Epithelial cell of proximal tubule (primary cell): Measurements from ENCODE around the gene CILP2. TPM values are rescaled to one million over a fixed set of nuclear protein-coding genes. Genes with fewer than 3 reads are reported as not detected.

ENCODE experiments used
- DNase-seq: peaks from one replicate; pipeline ENCODE4 v3.0.0-alpha.2; 2011; ENCODE audit warnings: low read depth
- H3K4me3 ChIP-seq: 2 replicates; pipeline ENCODE4 v1.5.1; 2011; ENCODE audit warnings: low read depth, mild to moderate bottlenecking, low read length
- total RNA-seq: library from RNA; depleted of rRNA; stranded (reverse); fragments of >200 nt; gene quantifications from 2 replicates; pipeline ENCODE4 v1.2.3, GENCODE V29; 2015
- TF ChIP-seq, protein P1 (sequence below): conservative IDR thresholded peaks from 2 replicates; pipeline ENCODE4 v1.5.1; 2012; ENCODE audit warnings: low read depth, mild to moderate bottlenecking, low read length

The CILP2 gene
- total RNA-seq, 1 donor from 2014 or later = 0.06 TPM

DNA sequence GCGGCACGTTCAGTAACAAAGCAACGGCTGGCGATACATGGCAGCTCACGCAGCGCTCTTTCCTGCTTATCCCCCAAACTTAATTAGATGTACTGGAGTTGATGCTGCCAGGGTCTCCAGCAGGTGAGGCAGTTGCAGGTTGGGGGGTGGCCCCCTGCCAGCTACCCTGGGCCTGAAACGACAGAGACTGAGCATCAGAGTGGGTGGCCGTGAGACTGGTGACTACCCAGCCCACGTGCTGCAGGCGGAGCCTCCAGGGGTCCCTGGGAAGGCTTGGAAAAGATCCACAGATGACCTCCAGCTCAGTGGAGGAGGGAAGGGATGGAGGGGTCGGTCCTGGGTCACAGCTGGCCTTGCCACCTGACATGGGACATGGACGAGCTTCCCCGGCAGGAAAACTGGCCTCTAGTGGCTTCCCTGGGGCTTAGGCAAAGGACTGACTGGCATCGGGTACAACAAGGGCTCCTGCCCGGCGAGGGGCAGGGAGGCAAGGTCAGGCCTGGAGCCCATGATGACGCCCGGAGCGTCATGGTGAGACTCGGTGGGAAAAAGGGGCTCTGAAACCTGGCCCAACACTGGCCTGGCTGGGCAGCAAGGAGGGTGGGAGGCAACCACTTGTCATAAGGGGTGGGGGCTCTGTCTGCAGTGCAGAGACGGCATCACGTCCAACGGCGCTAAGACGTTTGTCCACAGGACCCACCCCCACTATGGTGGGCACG, 24.0 kb downstream of the CILP2 start:
- DNase-seq = no peak
- TF ChIP-seq, protein P1, sequence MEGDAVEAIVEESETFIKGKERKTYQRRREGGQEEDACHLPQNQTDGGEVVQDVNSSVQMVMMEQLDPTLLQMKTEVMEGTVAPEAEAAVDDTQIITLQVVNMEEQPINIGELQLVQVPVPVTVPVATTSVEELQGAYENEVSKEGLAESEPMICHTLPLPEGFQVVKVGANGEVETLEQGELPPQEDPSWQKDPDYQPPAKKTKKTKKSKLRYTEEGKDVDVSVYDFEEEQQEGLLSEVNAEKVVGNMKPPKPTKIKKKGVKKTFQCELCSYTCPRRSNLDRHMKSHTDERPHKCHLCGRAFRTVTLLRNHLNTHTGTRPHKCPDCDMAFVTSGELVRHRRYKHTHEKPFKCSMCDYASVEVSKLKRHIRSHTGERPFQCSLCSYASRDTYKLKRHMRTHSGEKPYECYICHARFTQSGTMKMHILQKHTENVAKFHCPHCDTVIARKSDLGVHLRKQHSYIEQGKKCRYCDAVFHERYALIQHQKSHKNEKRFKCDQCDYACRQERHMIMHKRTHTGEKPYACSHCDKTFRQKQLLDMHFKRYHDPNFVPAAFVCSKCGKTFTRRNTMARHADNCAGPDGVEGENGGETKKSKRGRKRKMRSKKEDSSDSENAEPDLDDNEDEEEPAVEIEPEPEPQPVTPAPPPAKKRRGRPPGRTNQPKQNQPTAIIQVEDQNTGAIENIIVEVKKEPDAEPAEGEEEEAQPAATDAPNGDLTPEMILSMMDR = no peak

DNA sequence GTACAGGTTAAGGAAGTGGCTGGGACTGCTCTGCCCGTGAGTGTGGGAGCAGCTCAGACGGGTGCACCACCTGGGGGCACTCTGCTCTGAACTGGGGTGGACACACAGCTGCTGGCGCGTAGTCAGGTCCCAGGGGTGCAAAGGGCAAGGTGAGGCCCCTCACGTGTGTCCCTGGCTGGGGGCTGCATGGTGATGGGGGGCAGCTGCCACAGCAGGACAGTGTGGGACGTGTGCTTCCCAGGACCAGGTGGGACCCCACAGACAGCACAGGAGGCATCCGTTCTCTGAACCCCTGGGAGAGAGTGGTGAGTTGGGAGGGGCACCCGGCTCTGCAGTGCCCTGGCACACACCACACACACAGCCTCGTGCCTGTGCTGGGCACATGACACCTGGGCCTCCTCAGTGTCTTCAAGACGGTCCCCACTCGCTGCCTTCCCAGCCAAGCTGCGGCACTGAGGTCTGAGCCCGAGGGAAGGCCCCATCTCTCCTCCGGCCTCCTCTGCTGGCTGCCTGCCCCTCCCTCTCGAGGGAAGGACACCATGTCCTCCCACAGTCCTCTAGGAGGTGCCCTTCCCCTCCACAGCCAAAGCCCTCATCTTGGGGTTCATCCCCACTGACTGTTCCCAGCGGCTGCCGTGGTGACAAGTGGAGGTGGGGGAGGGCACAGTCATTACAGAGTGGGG, 24.7 kb downstream of the CILP2 start:
- TF ChIP-seq, protein P1 = no peak
- DNase-seq = no peak
- H3K4me3 ChIP-seq = no peak overlapping the region

More for the DNA sequence above, 24.0 kb downstream of the CILP2 start:
- H3K4me3 ChIP-seq = no peak overlapping the region

DNA sequence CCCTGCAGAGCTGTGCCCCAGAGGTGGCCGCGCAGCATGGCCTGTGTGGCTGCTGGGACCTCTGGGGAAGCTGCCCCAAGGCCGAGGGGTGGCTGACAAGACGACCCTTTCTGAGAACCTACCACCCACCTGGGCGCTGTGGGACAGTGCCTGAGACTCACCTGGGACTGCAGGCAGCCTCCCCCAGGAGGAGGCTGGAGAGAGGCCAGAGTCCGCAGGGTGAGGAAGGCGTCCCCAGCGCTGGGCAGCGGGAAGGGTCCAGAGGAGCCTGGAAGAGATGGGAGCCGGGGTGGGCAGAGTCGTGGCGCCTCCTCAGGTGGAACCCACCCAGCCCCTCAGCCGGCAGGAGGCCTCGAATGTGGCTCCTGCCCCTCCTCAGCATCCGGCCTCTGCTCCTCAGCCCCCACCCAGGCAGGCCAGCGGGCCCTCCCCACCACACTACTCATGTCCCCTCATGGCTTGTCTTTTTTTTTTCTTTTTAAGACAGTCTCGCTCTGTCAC, 25.3 kb downstream of the CILP2 start:
- no peak for DNase-seq
- no peak overlapping the region for H3K4me3 ChIP-seq
- TF ChIP-seq, protein P1 = no peak

DNA sequence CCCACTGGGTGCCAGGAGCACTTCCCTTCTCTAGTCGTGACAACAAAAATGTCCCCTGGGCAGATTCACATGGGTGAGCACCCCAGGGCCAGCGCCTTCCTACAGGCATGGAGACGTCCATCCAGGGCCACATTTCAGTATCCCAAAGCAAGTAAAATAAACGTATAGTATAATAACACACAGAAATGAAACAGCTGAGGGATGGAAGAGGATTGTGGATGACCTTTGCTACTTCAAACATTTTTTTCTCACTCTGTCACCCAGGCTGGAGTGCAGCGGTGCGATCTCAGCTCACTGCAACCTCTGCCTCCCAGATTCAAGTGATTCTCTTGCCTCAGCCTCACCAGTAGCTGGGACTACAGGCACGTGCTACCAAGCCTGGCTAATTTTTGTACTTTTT, 28.2 kb downstream of the CILP2 start:
- no peak for DNase-seq
- no peak overlapping the region for H3K4me3 ChIP-seq
- TF ChIP-seq, protein P1 = no peak

DNA sequence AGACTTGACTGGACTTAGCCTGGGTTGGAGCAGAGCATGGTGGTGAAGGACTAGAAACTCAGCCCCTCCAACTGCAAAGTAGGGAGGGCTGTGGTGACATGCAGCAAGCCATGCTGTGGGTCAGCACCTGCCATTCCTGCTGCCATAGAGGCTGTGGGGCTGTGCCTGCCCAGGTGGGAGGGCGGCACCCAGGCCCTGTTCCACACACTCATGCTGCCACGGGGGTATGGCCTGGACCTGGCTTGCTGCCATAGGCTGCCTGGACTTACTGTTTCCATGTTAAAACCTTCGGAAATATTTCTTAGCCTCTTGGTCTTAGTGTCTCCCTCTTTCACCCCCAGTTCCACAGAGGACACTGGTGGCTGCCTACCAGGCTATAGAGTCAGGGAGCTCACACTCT, 29.3 kb downstream of the CILP2 start:
- no peak overlapping the region for H3K4me3 ChIP-seq
- TF ChIP-seq, protein P1 = no peak
- no peak for DNase-seq

DNA sequence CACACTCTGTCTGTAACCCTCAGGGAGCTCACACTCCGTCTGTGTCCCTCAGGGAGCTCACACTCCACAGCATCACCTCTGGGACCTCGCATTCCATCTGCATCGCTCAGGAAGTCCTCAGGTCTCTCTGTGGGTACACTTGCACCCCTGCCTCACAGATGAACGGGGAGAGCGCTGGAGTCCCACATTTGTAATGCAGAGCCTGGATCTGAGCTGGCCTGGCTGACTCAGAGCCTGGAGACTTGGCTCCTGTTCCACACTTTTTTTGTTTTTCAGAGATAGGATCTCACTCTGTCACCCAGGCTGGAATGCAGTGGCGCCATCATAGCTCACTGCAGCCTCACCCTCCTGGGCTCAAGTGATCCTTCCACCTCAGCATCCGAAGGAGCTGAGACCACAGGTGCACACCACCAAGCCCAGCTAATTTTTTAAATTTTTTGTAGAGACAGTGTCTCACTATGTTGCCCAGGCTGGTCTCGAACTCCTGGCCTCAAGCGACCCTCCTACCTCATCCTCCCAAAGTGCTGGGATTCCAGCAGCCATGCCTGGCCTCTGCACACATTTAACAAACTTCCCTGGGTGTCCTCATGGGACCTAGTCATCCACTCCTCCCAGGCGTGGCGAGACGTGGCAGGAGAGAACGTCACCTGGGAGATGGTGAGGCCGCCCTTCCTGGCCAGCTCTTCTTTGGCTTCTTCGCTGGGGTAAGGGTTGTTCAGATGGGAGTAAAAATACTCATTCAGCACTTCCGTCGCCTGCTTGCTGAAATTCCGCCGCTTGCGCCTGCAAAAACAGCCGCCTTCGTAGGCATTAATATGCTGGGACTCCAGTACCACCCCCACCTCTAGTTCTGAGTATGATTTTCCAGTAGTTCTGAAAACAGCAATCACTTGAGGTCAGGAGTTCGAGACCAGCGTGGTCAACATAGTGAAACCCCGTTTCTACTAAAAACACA, 31.0 kb downstream of the CILP2 start:
- DNase-seq = no peak
- TF ChIP-seq, protein P1 = no peak
- no peak overlapping the region for H3K4me3 ChIP-seq
